ENCODE data around the gene GABRP.

GRCh38 chr5:170746075-170746960 is 37.2 kb upstream of the GABRP start:
- TF ChIP-seq CTCF (IDR thresholded peaks at IDR 0.05 in 4 of 5, conservative IDR thresholded peaks at IDR 0.05 in 1 of 5) (no peak), POLR2A (IDR thresholded peaks at IDR 0.05) (no peak)

Measured in gastrocnemius medialis (tissue), 4 donors.